Loucy (cell line): ENCODE data around the gene DOCK10.

Source experiments
- CTCF ChIP-seq: fragments of 200-600 bp; sonication (generic); conservative IDR thresholded peaks from 2 replicates; pipeline ENCODE4 v1.5.1; 2014; ENCODE audit warnings: mild to moderate bottlenecking, antibody characterized with exemption, low read length
- EZH2phosphoT487 ChIP-seq: fragments of 200-600 bp; IDR thresholded peaks from 2 replicates; pipeline ENCODE4 v1.6.1; 2018; ENCODE audit warnings: antibody characterized with exemption, mild to moderate bottlenecking, moderate library complexity, borderline replicate concordance

GRCh38 chr2:224894356-224894755, 147.9 kb downstream of the DOCK10 start:
- no peak for TF ChIP-seq CTCF
- no peak for TF ChIP-seq EZH2phosphoT487
